ENCODE results near the gene ADAMTSL2. TPM values are rescaled to one million over a fixed set of nuclear protein-coding genes. Genes with fewer than 3 reads are reported as not detected.

ADAMTSL2 gene
- total and polyA plus RNA-seq, 2 of the 13 experiments (the other 11 are each of a cell fraction or from before 2014, with no cell fraction given), result 1.9 to 3.8 TPM

DNA sequence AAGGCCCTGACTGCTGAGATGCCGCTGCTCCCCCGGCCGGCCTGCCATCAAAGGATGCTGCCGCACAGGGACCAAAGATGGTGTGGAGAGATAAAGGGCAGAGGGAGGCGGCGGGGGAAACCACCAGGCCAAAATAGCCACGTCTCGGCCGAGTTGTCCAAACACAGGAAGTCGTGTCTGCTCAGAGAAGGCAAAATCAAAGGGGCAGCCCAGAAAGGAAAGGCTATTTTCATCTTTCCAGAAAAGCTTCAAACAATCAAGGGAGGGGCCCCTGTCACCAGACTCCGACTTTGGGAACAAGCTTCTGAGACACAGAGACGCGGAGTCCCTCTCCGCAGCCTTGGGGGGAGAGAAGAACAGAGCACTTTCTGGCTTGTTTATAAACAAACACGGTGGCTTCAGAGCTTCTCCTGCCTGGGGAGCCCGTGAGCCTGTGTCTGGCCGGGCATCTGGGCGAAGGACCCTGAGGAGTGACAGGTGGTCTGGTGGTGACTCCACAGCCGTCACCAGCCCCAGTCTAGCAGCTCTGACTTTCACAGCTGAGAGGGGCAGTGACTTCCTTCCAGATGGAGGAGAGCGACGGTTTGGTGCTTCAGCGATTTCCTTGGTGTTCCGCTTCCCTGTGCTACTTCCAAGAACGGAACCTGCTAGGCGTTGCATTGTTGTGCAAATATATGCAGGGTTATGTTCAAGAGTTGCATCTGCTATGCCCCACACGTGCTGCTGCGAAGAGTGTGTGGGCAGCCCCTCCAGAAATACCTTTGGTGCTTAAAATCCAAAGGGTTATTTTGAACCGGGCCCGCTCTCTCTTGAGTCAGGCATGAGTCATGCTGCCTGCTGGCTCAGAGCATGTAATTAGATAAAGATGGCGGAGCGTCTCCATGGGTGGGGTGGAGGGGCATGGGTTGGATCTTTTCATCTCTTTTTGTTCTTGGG, 24.0 kb downstream of the ADAMTSL2 start (continued):
- TF ChIP-seq ZBTB42 (CRISPR knock-in tag; IDR thresholded peaks at IDR 0.05), result no peak
- peak; percentile 39; the same call in 1 of the 2 replicates for TF ChIP-seq SOX5 (CRISPR knock-in tag; IDR thresholded peaks at IDR 0.05; ENCODE audit: borderline replicate concordance)
- no peak for TF ChIP-seq SOX13 (IDR thresholded peaks at IDR 0.05)
- 0 out of 4 replicates have a peak, but pooled peaks of 1 of the 2 experiments have one; percentile 13 for TF ChIP-seq SOX13 (CRISPR knock-in tag; conservative IDR thresholded peaks at IDR 0.05 in 1 of 2, IDR thresholded peaks at IDR 0.05 in 1 of 2)

DNA sequence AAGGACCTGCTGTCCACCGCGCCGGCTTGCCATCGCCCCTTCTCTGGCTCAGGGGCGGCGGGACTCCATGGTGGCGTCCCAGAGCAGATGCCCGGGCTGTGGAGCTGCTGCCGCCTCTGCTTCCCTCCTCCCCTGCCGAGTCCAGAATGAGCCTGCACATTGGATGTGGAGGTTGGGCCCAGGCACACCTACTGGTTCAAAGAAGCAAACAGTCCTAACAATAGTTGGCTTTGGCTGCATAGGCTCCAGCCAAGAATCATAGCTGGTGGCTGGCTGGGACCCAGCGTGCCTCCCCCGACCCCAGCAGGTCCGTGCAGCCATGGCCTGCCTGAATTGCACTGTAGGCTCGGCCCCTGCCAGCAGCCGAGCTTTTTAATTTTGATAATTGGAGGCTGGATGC, 25.8 kb downstream of the ADAMTSL2 start:
- no peaks in the 10 kb centered on the region for H3K9me3 ChIP-seq (ENCODE audit: low read length)
- no peak for TF ChIP-seq CHD2 (IDR thresholded peaks at IDR 0.05; ENCODE audit: low read depth, low read length)
- no peak for TF ChIP-seq MIXL1 (CRISPR knock-in tag; IDR thresholded peaks at IDR 0.05)
- TF ChIP-seq, protein P1, sequence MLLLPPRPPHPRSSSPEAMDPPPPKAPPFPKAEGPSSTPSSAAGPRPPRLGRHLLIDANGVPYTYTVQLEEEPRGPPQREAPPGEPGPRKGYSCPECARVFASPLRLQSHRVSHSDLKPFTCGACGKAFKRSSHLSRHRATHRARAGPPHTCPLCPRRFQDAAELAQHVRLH (CRISPR knock-in tag; IDR thresholded peaks at IDR 0.05; ENCODE audit: borderline replicate concordance, low read depth), result no peak
- TF ChIP-seq, protein P2, sequence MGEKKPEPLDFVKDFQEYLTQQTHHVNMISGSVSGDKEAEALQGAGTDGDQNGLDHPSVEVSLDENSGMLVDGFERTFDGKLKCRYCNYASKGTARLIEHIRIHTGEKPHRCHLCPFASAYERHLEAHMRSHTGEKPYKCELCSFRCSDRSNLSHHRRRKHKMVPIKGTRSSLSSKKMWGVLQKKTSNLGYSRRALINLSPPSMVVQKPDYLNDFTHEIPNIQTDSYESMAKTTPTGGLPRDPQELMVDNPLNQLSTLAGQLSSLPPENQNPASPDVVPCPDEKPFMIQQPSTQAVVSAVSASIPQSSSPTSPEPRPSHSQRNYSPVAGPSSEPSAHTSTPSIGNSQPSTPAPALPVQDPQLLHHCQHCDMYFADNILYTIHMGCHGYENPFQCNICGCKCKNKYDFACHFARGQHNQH (CRISPR knock-in tag; IDR thresholded peaks at IDR 0.05), result no peak
- no peak for TF ChIP-seq ELF3 (CRISPR knock-in tag; IDR thresholded peaks at IDR 0.05)
- no peak for TF ChIP-seq MXD4 (CRISPR knock-in tag; IDR thresholded peaks at IDR 0.05)
- TF ChIP-seq, protein P3, sequence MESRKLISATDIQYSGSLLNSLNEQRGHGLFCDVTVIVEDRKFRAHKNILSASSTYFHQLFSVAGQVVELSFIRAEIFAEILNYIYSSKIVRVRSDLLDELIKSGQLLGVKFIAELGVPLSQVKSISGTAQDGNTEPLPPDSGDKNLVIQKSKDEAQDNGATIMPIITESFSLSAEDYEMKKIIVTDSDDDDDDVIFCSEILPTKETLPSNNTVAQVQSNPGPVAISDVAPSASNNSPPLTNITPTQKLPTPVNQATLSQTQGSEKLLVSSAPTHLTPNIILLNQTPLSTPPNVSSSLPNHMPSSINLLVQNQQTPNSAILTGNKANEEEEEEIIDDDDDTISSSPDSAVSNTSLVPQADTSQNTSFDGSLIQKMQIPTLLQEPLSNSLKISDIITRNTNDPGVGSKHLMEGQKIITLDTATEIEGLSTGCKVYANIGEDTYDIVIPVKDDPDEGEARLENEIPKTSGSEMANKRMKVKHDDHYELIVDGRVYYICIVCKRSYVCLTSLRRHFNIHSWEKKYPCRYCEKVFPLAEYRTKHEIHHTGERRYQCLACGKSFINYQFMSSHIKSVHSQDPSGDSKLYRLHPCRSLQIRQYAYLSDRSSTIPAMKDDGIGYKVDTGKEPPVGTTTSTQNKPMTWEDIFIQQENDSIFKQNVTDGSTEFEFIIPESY (CRISPR knock-in tag; IDR thresholded peaks at IDR 0.05), result no peak
- no peak for TF ChIP-seq ZNF343 (CRISPR knock-in tag; IDR thresholded peaks at IDR 0.05)
- no peak for TF ChIP-seq ZNF747 (CRISPR knock-in tag; IDR thresholded peaks at IDR 0.05; ENCODE audit: borderline replicate concordance)
- TF ChIP-seq, protein P4, sequence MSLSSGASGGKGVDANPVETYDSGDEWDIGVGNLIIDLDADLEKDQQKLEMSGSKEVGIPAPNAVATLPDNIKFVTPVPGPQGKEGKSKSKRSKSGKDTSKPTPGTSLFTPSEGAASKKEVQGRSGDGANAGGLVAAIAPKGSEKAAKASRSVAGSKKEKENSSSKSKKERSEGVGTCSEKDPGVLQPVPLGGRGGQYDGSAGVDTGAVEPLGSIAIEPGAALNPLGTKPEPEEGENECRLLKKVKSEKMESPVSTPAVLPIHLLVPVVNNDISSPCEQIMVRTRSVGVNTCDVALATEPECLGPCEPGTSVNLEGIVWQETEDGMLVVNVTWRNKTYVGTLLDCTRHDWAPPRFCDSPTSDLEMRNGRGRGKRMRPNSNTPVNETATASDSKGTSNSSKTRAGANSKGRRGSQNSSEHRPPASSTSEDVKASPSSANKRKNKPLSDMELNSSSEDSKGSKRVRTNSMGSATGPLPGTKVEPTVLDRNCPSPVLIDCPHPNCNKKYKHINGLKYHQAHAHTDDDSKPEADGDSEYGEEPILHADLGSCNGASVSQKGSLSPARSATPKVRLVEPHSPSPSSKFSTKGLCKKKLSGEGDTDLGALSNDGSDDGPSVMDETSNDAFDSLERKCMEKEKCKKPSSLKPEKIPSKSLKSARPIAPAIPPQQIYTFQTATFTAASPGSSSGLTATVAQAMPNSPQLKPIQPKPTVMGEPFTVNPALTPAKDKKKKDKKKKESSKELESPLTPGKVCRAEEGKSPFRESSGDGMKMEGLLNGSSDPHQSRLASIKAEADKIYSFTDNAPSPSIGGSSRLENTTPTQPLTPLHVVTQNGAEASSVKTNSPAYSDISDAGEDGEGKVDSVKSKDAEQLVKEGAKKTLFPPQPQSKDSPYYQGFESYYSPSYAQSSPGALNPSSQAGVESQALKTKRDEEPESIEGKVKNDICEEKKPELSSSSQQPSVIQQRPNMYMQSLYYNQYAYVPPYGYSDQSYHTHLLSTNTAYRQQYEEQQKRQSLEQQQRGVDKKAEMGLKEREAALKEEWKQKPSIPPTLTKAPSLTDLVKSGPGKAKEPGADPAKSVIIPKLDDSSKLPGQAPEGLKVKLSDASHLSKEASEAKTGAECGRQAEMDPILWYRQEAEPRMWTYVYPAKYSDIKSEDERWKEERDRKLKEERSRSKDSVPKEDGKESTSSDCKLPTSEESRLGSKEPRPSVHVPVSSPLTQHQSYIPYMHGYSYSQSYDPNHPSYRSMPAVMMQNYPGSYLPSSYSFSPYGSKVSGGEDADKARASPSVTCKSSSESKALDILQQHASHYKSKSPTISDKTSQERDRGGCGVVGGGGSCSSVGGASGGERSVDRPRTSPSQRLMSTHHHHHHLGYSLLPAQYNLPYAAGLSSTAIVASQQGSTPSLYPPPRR (CRISPR knock-in tag; IDR thresholded peaks at IDR 0.05; ENCODE audit: borderline replicate concordance), result no peak

More for the DNA sequence above, 25.8 kb downstream of the ADAMTSL2 start:
- H3K36me3 ChIP-seq (replicated peaks in 1 of 2; ENCODE audit: control insufficient read depth in 1 of 2, insufficient read depth in 2 of 2, low read length in 2 of 2), result no peaks in the 10 kb centered on the region
- H3K9ac ChIP-seq (ENCODE audit: insufficient read depth, low read depth, low read length), result no peak overlapping the region
- H3K79me2 ChIP-seq (ENCODE audit: insufficient read depth, low read length), result no peaks in the 10 kb centered on the region
- in situ Hi-C loops (cut with HindIII; ENCODE audit: extremely low pct_ligation_motif_present, low pct_unique_long_range_greater_than_20kb), result no loop called here
- no TSS peak for BruUV-seq (replicated peaks)
- DNase-seq (ENCODE audit: low spot score) (no peak), ATAC-seq (no peak), FAIRE-seq (no peak)
- H3K27me3 ChIP-seq (ENCODE audit: control insufficient read depth in 1 of 2, insufficient read depth in 2 of 2, low read length in 2 of 2), result peaks cover 0 to 3% of the 10 kb centered on the region in 2 experiments; a peak in 2 of 5 replicates
- H3K27ac ChIP-seq (ENCODE audit: extremely low read length, insufficient read depth, low read length), result no peak overlapping the region
- 72% methylated on average over 6 of the region's 15 CpGs for WGBS (ENCODE audit: low lambda C conversion rate)
- intact Hi-C loops (cut with micrococcal nuclease; ENCODE audit: unreplicated experiment), result no loop called here
- H3K4me2 ChIP-seq (ENCODE audit: low read depth, low read length), result no peak overlapping the region
- ChIA-PET CTCF (ENCODE audit: low intra/inter-chr PET ratio, low total read pairs) (no interaction called here), POLR2A (no interaction called here)
- H4K20me1 ChIP-seq (ENCODE audit: insufficient read depth, low read length), result no peaks in the 10 kb centered on the region
- H3K4me1 ChIP-seq (ENCODE audit: insufficient read depth, low read length), result peaks cover 24% of the 10 kb centered on the region
- no peak overlapping the region for H2AFZ ChIP-seq (ENCODE audit: low read length)
- H3K4me3 ChIP-seq (replicated peaks in 1 of 3; ENCODE audit: insufficient read depth in 1 of 3, low read depth in 2 of 3, low read length in 3 of 3), result no peak overlapping the region
